WTC11 (cell line): ENCODE results near the gene CSK. TPM values are rescaled to one million over a fixed set of nuclear protein-coding genes. Genes with fewer than 3 reads are reported as not detected.

Experiments
- ATAC-seq: fragments of 200-7000 bp; cut with Tn5 transposase; 2 replicates; pipeline ENCODE4 v1.10.0; 2021; ENCODE audit warnings: mild to moderate bottlenecking, moderate library complexity
- CTCF ChIA-PET: fragments of 300-600 bp; sonication (Branson Sonifier 250); formaldehyde crosslinking; loops from one replicate; lab custom pipeline; 2021; ENCODE audit warnings: antibody characterized with exemption; lab: Charles Lee
- POLR2A ChIA-PET: fragments of 350-600 bp; sonication (Branson Sonifier 250); formaldehyde crosslinking; loops from one replicate; lab custom pipeline; 2021; ENCODE audit warnings: antibody characterized with exemption; lab: Charles Lee
- DNase-seq: peaks from one replicate; pipeline ENCODE4 v3.0.0; 2021; ENCODE audit warnings: low spot score
- H3K27ac Mint-ChIP-seq: 2 replicates; pipeline ENCODE4 v1.8.0; 2021; ENCODE audit warnings: mixed read lengths
- H3K27me3 Mint-ChIP-seq: 2 replicates; pipeline ENCODE4 v1.8.0; 2021; ENCODE audit warnings: low read depth, mild to moderate bottlenecking, moderate library complexity, mixed read lengths
- H3K36me3 Mint-ChIP-seq: 2 replicates; pipeline ENCODE4 v1.8.0; 2021; ENCODE audit warnings: mixed read lengths
- H3K4me1 Mint-ChIP-seq: 2 replicates; pipeline ENCODE4 v1.8.0; 2022; ENCODE audit warnings: mixed read lengths
- H3K4me3 Mint-ChIP-seq: 2 replicates; pipeline ENCODE4 v1.8.0; 2021; ENCODE audit warnings: mild to moderate bottlenecking, moderate library complexity, mixed read lengths
- H3K9me3 Mint-ChIP-seq: 2 replicates; pipeline ENCODE4 v1.8.0; 2021; ENCODE audit warnings: mixed read lengths
- ATF2 ChIP-seq: sonication (generic); formaldehyde crosslinking; IDR thresholded peaks from 2 replicates; pipeline ENCODE4 v1.8.1; 2022; ENCODE audit warnings: low read depth, missing genetic modification reagents, borderline replicate concordance
- ATF6 ChIP-seq: sonication (generic); formaldehyde crosslinking; IDR thresholded peaks from 2 replicates; pipeline ENCODE4 v1.8.1; 2023; ENCODE audit warnings: mild to moderate bottlenecking, missing genetic modification reagents
- CREM ChIP-seq: sonication (generic); formaldehyde crosslinking; IDR thresholded peaks from 2 replicates; pipeline ENCODE4 v1.8.1; 2022; ENCODE audit warnings: mild to moderate bottlenecking, missing genetic modification reagents, moderate library complexity
- CTCF ChIP-seq: fragments of 200-600 bp; IDR thresholded peaks from 2 replicates; pipeline ENCODE4 v1.8.0; 2022; ENCODE audit warnings: antibody characterized with exemption
- ERG ChIP-seq: fragments of 250-450 bp; sonication (Bioruptor Pico); IDR thresholded peaks from 2 replicates; pipeline ENCODE4 v1.8.0; 2021; ENCODE audit warnings: mild to moderate bottlenecking
- ESRRA ChIP-seq: sonication (generic); formaldehyde crosslinking; IDR thresholded peaks from 2 replicates; pipeline ENCODE4 v1.8.1; 2022; ENCODE audit warnings: mild to moderate bottlenecking, missing genetic modification reagents, borderline replicate concordance
- FOXK1 ChIP-seq: sonication (generic); formaldehyde crosslinking; IDR thresholded peaks from 2 replicates; pipeline ENCODE4 v1.8.0; 2022; ENCODE audit warnings: mild to moderate bottlenecking, moderate library complexity, missing genetic modification reagents
- FOXP1 ChIP-seq: sonication (generic); formaldehyde crosslinking; IDR thresholded peaks from 2 replicates; pipeline ENCODE4 v1.8.0; 2022; ENCODE audit warnings: missing genetic modification reagents, mild to moderate bottlenecking, moderate library complexity, borderline replicate concordance
- IRF2 ChIP-seq: sonication (generic); formaldehyde crosslinking; IDR thresholded peaks from 2 replicates; pipeline ENCODE4 v1.8.0; 2022; ENCODE audit warnings: low read depth, missing genetic modification reagents, borderline replicate concordance
- PRDM15 ChIP-seq: sonication (generic); formaldehyde crosslinking; IDR thresholded peaks from 2 replicates; pipeline ENCODE4 v1.8.0; 2022; ENCODE audit warnings: missing genetic modification reagents
- RELA ChIP-seq: sonication (generic); formaldehyde crosslinking; IDR thresholded peaks from 2 replicates; pipeline ENCODE4 v1.8.1; 2022; ENCODE audit warnings: missing genetic modification reagents, mild to moderate bottlenecking, borderline replicate concordance
- STAT6 ChIP-seq: sonication (generic); formaldehyde crosslinking; conservative IDR thresholded peaks from 2 replicates; pipeline ENCODE4 v1.8.1; 2023; ENCODE audit warnings: mild to moderate bottlenecking, low read depth, missing genetic modification reagents, moderate library complexity
- ZNF121 ChIP-seq: sonication (generic); formaldehyde crosslinking; IDR thresholded peaks from 2 replicates; pipeline ENCODE4 v1.8.0; 2023; ENCODE audit warnings: missing genetic modification reagents
- ZNF219 ChIP-seq: sonication (generic); formaldehyde crosslinking; IDR thresholded peaks from 2 replicates; pipeline ENCODE4 v1.8.0; 2023; ENCODE audit warnings: missing genetic modification reagents, mild to moderate bottlenecking, borderline replicate concordance
- ZNF396 ChIP-seq: fragments of 250-450 bp; sonication (Bioruptor Pico); IDR thresholded peaks from 2 replicates; pipeline ENCODE4 v1.8.0; 2021; ENCODE audit warnings: mild to moderate bottlenecking, moderate library complexity, borderline replicate concordance
- ZNF423 ChIP-seq: fragments of 250-450 bp; sonication (Bioruptor Pico); IDR thresholded peaks from 2 replicates; pipeline ENCODE4 v2.1.2; 2022; ENCODE audit warnings: mild to moderate bottlenecking, moderate library complexity
- ZNF512 ChIP-seq: sonication (generic); formaldehyde crosslinking; IDR thresholded peaks from 2 replicates; pipeline ENCODE4 v1.8.1; 2022; ENCODE audit warnings: missing genetic modification reagents, borderline replicate concordance
- ZSCAN18 ChIP-seq: fragments of 250-450 bp; sonication (Bioruptor Pico); IDR thresholded peaks from 2 replicates; pipeline ENCODE4 v2.1.2; 2022; ENCODE audit warnings: mild to moderate bottlenecking, moderate library complexity
- total RNA-seq: library from RNA; stranded (reverse); gene quantifications from 3 replicates; pipeline ENCODE4 v1.2.3, GENCODE V29; 2021

CSK gene
- total RNA-seq, 1 experiment from 2014 or later: 55.1 TPM

GRCh38 chr15:74770211-74770903 is 11.5 kb upstream of the CSK start (continued):
- TF ChIP-seq ATF2 (CRISPR knock-in tag): no peak

GRCh38 chr15:74773329-74773728 is 8.6 kb upstream of the CSK start:
- ATAC-seq (no peak), DNase-seq (no peak)
- no peaks in the 10 kb centered on the region for H3K36me3 Mint-ChIP-seq
- ChIA-PET POLR2A (interaction anchor here (1.3 kb wide), 1 partner anchor 9 kb away, joined by 5 read pairs; no protein-coding TSS in a partner anchor), CTCF (interaction anchor here (0.7 to 12.6 kb wide), 8 partner anchors 11 to 152 kb away, joined by 3 to 409 read pairs (median 90); partner anchors contain the start of genes CSK and ULK3)
- H3K9me3 Mint-ChIP-seq: no peaks in the 10 kb centered on the region
- H3K27me3 Mint-ChIP-seq: peaks cover 18% of the 10 kb centered on the region
- H3K27ac Mint-ChIP-seq: no peak overlapping the region
- H3K4me1 Mint-ChIP-seq: peaks cover 42% of the 10 kb centered on the region
- H3K4me3 Mint-ChIP-seq: no peak overlapping the region
- TF ChIP-seq FOXP1 (CRISPR knock-in tag) (no peak), IRF2 (CRISPR knock-in tag) (no peak), FOXK1 (CRISPR knock-in tag) (no peak), ATF6 (CRISPR knock-in tag) (no peak), ESRRA (CRISPR knock-in tag) (no peak), ZNF512 (CRISPR knock-in tag) (no peak), ZSCAN18 (no peak), STAT6 (CRISPR knock-in tag) (no peak), CREM (CRISPR knock-in tag) (no peak), ZNF396 (CRISPR knock-in tag) (no peak), ZNF121 (CRISPR knock-in tag) (no peak), RELA (no peak), CTCF (no peak), ERG (CRISPR knock-in tag) (no peak), ZNF219 (CRISPR knock-in tag) (no peak), PRDM15 (no peak), ZNF423 (no peak)
